Jurkat, Clone E6-1 (cell line): ENCODE results near the gene INPP5A.

Experiments
- DNase-seq: peaks from one replicate; pipeline ENCODE4 v3.0.0-alpha.2; 2011; ENCODE audit warnings: low read depth, low spot score
- H3K4me3 ChIP-seq: 2 replicates; pipeline ENCODE4 v1.5.1; 2011; ENCODE audit warnings: mild to moderate bottlenecking, low read length, control low read depth, moderate library complexity

Gene INPP5A

GRCh38 chr10:132710036-132710686 lies 172.6 kb downstream of the INPP5A start:
- no peak overlapping the region for H3K4me3 ChIP-seq

GRCh38 chr10:132710746-132711612 lies 173.4 kb downstream of the INPP5A start:
- no peak for DNase-seq
- no peak overlapping the region for H3K4me3 ChIP-seq

More at GRCh38 chr10:132710036-132710686, 172.6 kb downstream of the INPP5A start:
- DNase-seq, result no peak

- no peak overlapping the region for H3K4me3 ChIP-seq
- no peak for DNase-seq
These were observed 174.1 kb downstream of the INPP5A start for GRCh38 chr10:132711613-132712121.

GRCh38 chr10:132712291-132712690 lies 174.7 kb downstream of the INPP5A start:
- no peak overlapping the region for H3K4me3 ChIP-seq
- DNase-seq, result no peak

GRCh38 chr10:132712743-132713142 lies 175.2 kb downstream of the INPP5A start:
- no peak for DNase-seq

GRCh38 chr10:132713421-132714095 lies 176.0 kb downstream of the INPP5A start:
- DNase-seq, result no peak
- H3K4me3 ChIP-seq, result no peak overlapping the region

More at GRCh38 chr10:132712743-132713142, 175.2 kb downstream of the INPP5A start:
- no peak overlapping the region for H3K4me3 ChIP-seq

- DNase-seq, result no peak
- H3K4me3 ChIP-seq, result no peak overlapping the region
These were observed 176.8 kb downstream of the INPP5A start for GRCh38 chr10:132714096-132714985.

GRCh38 chr10:132714986-132715775 lies 177.6 kb downstream of the INPP5A start:
- no peak overlapping the region for H3K4me3 ChIP-seq
- DNase-seq, result no peak

- no peak overlapping the region for H3K4me3 ChIP-seq
- DNase-seq, result no peak
These were observed 178.4 kb downstream of the INPP5A start for GRCh38 chr10:132715776-132716680.

- no peak for DNase-seq
- H3K4me3 ChIP-seq, result no peak overlapping the region
These were observed 179.3 kb downstream of the INPP5A start for GRCh38 chr10:132716691-132717490.

GRCh38 chr10:132721725-132722124 lies 184.1 kb downstream of the INPP5A start:
- no peak overlapping the region for H3K4me3 ChIP-seq
- DNase-seq, result no peak

GRCh38 chr10:132722394-132723329 lies 185.1 kb downstream of the INPP5A start:
- no peak overlapping the region for H3K4me3 ChIP-seq
- DNase-seq, result no peak

- H3K4me3 ChIP-seq, result no peak overlapping the region
- DNase-seq, result no peak
These were observed 185.9 kb downstream of the INPP5A start for GRCh38 chr10:132723330-132723970.

GRCh38 chr10:132724446-132724845 lies 186.9 kb downstream of the INPP5A start:
- no peak overlapping the region for H3K4me3 ChIP-seq
- no peak for DNase-seq

- DNase-seq, result no peak
- H3K4me3 ChIP-seq, result no peak overlapping the region
These were observed 187.6 kb downstream of the INPP5A start for GRCh38 chr10:132725202-132725601.
